AG08396 (cell line): Measurements from ENCODE around the gene PAGE5.

Source experiments
- DNase-seq: peaks from one replicate; pipeline ENCODE4 v3.0.0; 2012; ENCODE audit warnings: low spot score, mixed read lengths

PAGE5 gene

GRCh38 chrX:55220119-55220794, at the start of gene PAGE5:
Gene PAGE5 (plus strand): TSS chrX:55220346. CDS start chrX:55221383, 1,037 bp downstream.
- DNase-seq, result no peak

GRCh38 chrX:55187281-55187680, 32.9 kb upstream of the PAGE5 start:
- DNase-seq, result no peak

- DNase-seq, result no peak
Observed at GRCh38 chrX:55196688-55197087, 23.5 kb upstream of the PAGE5 start.

GRCh38 chrX:55201930-55202579, 18.1 kb upstream of the PAGE5 start:
- DNase-seq, result no peak

GRCh38 chrX:55206162-55206941, 13.8 kb upstream of the PAGE5 start:
- no peak for DNase-seq

- DNase-seq, result no peak
Observed at GRCh38 chrX:55210931-55211677, 9.0 kb upstream of the PAGE5 start.

- DNase-seq, result no peak
Observed at GRCh38 chrX:55213381-55213780, 6.8 kb upstream of the PAGE5 start.

GRCh38 chrX:55240788-55241340, 20.7 kb downstream of the PAGE5 start:
- no peak for DNase-seq

- no peak for DNase-seq
Observed at GRCh38 chrX:55253528-55253927, 33.4 kb downstream of the PAGE5 start.

- no peak for DNase-seq
Observed at GRCh38 chrX:55260806-55261205, 40.7 kb downstream of the PAGE5 start.

GRCh38 chrX:55264816-55265215, 44.7 kb downstream of the PAGE5 start, which contains the start of gene PAGE3:
Gene PAGE3 (minus strand): TSS chrX:55264916. CDS start chrX:55263903, 1,013 bp downstream.
- DNase-seq, result no peak
